T47D (cell line): ENCODE results near the gene LRTM2.

Experiments used
- DNase-seq, 2 experiments: peaks; one replicate each; pipeline versions ENCODE4 v3.0.0 to v3.0.0-alpha.2; 2011 to 2012; ENCODE audit warnings: low read depth in 1 of 2, low spot score in 1 of 2
- JUND ChIP-seq: IDR thresholded peaks from 2 replicates; pipeline ENCODE4 v1.6.1; 2012; ENCODE audit warnings: low read depth
- in situ Hi-C: cut with HindIII; loops from 2 replicates; pipeline ENCODE4 v1.10.0; 2016; ENCODE audit warnings: low sequenced_read_pairs, low pct_unique_long_range_greater_than_20kb

Gene LRTM2

DNA sequence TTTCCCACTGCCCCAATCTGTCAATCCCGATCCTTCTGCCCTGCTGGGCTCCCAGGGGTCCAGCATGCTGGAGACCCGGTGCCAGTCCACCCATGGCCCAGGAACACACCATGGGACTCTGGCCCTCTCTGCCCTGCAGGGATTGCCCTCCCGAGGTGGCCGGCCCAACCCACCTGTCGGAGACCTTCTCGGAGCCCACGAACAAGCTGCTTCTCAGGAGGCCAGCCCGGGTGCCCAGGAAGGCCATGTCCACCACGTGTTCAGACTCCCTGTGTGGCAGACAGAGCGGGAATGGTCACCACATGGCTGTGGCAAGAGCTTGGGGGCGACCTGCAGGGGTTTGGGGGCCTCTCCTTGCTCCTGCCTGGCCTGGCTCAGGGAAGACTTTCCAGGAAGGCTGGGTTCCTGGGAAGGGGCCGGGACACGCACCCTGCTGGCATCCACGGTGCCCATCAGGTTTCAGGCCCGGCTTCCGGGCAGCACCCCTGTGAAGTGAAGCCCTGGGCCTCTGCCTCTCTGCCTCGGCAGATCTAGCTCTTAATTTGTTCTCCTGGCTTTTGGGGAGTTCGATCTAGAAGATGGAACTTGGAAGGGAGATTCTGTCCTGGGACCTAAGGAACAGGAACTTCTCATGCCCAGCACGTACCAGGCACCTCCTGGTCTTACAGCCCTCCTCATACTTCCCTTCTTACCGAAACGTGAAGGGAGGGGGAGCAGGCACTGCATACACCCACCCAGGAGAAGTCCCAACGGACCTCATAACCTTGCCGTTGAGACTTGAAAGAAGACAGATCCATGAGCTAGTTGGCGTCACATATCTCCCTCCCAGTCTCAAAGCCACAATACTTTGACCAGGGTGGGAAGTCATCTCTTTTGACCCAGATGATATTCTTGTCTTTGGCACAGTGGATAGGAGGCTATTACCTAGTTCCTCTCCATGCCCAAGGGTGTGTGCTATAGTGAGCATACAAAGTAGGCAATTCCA is 26.3 kb downstream of the LRTM2 start:
- no peak for DNase-seq
- TF ChIP-seq JUND = no peak
- in situ Hi-C loops = no loop called here

- in situ Hi-C loops = no loop called here
- no peak for DNase-seq
- TF ChIP-seq JUND = no peak
These were observed 27.0 kb downstream of the LRTM2 start for GRCh38 chr12:1847411-1847810.

DNA sequence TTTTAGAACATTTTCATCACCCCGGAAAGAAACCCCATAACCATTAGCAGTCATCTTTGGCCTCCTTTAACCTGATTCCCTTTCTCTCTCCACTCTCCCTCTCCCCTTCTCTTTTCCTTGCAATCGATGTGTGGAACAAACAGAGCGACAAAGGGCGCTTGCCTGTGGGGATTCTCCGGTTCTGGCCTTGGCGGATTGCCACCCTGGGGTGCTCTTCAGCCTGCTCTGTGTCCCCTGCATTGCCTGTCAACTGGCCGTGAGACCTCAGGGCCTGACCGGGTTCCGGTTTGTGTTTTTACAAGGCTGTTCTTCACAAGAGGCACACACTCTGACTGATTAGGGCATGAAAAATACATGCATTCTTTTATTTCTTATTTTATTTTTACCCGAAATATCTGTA is 27.8 kb downstream of the LRTM2 start:
- DNase-seq = no peak
- in situ Hi-C loops = no loop called here
- no peak for TF ChIP-seq JUND

DNA sequence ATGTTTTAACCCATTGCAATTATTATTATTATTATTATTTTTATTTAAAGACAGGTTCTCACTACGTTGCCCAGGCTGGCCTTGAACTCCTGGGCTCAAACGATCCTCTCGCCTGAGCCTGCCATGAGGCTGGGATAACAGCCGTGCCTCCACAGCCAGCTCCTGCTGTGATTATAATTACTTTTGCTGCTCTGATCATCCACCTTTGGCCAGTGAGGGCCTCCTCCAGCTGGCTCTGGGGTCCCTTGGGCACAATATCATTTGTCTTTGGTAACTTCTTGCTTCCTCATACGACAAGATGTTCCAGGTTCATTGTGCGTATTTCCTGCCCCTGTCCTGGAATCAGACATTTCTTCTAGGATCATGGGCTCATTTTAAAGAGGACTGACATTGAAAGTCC is 28.4 kb downstream of the LRTM2 start:
- in situ Hi-C loops = no loop called here
- no peak for TF ChIP-seq JUND
- no peak for DNase-seq

- DNase-seq = no peak
- in situ Hi-C loops = no loop called here
- TF ChIP-seq JUND = no peak
These were observed 30.9 kb downstream of the LRTM2 start for GRCh38 chr12:1851151-1851701.

GRCh38 chr12:1852076-1852475 is 31.7 kb downstream of the LRTM2 start:
- DNase-seq = no peak
- in situ Hi-C loops = no loop called here

DNA sequence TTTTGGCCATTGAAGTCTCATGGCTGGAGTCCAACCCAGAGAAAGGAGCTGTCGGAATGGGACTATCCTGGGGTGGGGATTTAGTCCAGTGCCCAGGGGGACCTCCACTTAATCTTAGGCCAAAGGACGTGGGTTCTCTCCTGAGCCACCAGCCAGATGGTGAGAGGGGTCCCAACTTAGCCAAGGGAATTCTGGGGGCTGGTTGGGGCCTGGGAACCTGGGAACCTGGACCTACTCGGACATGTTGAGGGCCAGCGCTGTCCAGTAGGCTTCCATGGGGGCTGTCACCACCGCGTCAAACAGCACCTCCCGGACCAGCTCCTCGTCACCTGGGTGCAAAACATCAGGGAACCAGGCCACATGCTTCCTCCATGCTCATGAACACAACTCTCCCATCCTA is 33.4 kb downstream of the LRTM2 start:
- DNase-seq = no peak
- TF ChIP-seq JUND = no peak
- in situ Hi-C loops = no loop called here

More at GRCh38 chr12:1852076-1852475, 31.7 kb downstream of the LRTM2 start:
- TF ChIP-seq JUND = no peak

DNA sequence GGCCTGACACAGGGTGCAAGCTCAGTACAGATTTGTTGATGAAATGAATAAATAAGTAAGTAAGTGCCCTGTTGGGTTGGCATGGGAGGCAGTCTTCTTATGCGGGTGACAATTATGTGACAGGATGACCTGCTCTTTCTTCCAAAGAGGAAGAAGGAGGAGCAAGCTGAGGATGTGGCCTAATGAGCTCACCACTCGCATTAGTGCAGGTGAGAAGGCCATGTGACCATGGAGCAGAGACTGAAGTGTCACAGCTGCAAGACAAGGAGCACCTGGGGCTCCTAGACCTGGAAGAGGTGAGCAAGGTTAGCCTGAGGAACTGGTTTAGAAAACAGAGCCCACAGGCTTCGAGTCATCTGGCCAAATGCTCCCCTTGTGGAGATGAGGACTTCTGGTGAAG is 34.9 kb downstream of the LRTM2 start:
- TF ChIP-seq JUND = no peak
- in situ Hi-C loops = no loop called here
- DNase-seq = peak in 1 of 2 experiments; percentile 58

DNA sequence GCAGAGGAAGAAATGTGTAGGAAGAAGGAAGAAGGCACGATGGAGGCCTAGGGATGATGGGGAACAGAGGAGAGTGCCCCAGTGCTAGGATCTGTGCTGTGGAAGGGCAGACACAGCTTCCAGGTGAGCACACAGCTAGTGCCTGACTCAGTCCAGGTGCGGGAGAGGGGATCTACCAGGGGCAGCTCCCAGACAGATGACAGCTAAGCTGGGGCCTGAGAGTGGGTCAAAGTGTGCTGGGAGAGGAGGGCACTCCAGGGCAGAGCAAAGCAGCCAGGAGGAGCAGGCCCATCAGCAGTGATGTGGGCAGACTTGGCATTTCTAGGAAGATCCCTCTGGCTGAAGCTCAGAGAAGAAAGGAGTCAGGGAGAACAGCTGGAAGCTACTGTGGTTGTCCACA is 36.7 kb downstream of the LRTM2 start:
- no peak for TF ChIP-seq JUND
- in situ Hi-C loops = no loop called here
- no peak for DNase-seq

GRCh38 chr12:1857821-1858220 is 37.5 kb downstream of the LRTM2 start:
- in situ Hi-C loops = no loop called here
- no peak for TF ChIP-seq JUND

GRCh38 chr12:1858456-1858855 is 38.1 kb downstream of the LRTM2 start:
- TF ChIP-seq JUND = no peak

More at GRCh38 chr12:1857821-1858220, 37.5 kb downstream of the LRTM2 start:
- DNase-seq = no peak

DNA sequence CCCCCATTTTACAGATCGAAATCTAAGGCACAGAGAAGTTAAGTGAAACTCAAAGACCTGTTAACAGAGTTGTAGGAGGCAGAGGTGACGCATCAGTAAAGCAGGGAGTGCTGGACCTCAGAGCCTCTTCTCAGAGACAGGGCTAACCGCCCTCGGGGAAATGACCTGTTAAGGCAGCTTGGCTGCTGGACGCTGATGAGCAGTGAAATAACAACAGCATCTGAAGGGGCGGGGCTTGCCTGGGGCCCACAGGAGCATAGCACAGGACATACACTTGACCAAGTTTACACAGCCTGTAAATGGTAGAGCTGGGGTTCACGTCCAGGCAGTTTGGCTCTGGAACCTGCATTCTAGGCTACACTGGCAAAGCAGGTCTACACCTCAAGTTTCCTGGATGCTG is 39.3 kb downstream of the LRTM2 start:
- in situ Hi-C loops = no loop called here
- TF ChIP-seq JUND = no peak
- peak in 1 of 2 experiments; percentile 76 for DNase-seq

More at GRCh38 chr12:1858456-1858855, 38.1 kb downstream of the LRTM2 start:
- no peak for DNase-seq
- in situ Hi-C loops = no loop called here

- DNase-seq = no peak
- in situ Hi-C loops = no loop called here
- TF ChIP-seq JUND = no peak
These were observed 42.6 kb downstream of the LRTM2 start for GRCh38 chr12:1862973-1863372.
